ENCODE data around the gene SELENOI. TPM values are rescaled to one million over a fixed set of nuclear protein-coding genes. Genes with fewer than 3 reads are reported as not detected.

The SELENOI gene, protein sequence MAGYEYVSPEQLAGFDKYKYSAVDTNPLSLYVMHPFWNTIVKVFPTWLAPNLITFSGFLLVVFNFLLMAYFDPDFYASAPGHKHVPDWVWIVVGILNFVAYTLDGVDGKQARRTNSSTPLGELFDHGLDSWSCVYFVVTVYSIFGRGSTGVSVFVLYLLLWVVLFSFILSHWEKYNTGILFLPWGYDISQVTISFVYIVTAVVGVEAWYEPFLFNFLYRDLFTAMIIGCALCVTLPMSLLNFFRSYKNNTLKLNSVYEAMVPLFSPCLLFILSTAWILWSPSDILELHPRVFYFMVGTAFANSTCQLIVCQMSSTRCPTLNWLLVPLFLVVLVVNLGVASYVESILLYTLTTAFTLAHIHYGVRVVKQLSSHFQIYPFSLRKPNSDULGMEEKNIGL
- total RNA-seq (10 to 100 TPM in 6 of 9 donors, 1 to 10 TPM in 3; 8.1 to 14.9 (median 12.0) TPM), polyA plus RNA-seq (10 to 100 TPM in 1 of 2 donors, 1 to 10 TPM in 1; 1.9 to 10.2 TPM)
- long read RNA-seq, donor 1, full-length matches to known transcripts = 1 of 4 reads
- long read RNA-seq, donor 1, partial matches to known transcripts = 0 of 4 reads
- long read RNA-seq, donor 1, other reads (novel, unspliced or antisense) = 3 of 4 reads
- long read RNA-seq, donor 2, partial matches to known transcripts = 2 of 5 reads
- long read RNA-seq, donor 2, other reads (novel, unspliced or antisense) = 3 of 5 reads
- long read RNA-seq, donor 3, full-length matches to known transcripts = 5 of 8 reads
- long read RNA-seq, donor 3, partial matches to known transcripts = 0 of 8 reads
- long read RNA-seq, donor 3, other reads (novel, unspliced or antisense) = 3 of 8 reads

DNA sequence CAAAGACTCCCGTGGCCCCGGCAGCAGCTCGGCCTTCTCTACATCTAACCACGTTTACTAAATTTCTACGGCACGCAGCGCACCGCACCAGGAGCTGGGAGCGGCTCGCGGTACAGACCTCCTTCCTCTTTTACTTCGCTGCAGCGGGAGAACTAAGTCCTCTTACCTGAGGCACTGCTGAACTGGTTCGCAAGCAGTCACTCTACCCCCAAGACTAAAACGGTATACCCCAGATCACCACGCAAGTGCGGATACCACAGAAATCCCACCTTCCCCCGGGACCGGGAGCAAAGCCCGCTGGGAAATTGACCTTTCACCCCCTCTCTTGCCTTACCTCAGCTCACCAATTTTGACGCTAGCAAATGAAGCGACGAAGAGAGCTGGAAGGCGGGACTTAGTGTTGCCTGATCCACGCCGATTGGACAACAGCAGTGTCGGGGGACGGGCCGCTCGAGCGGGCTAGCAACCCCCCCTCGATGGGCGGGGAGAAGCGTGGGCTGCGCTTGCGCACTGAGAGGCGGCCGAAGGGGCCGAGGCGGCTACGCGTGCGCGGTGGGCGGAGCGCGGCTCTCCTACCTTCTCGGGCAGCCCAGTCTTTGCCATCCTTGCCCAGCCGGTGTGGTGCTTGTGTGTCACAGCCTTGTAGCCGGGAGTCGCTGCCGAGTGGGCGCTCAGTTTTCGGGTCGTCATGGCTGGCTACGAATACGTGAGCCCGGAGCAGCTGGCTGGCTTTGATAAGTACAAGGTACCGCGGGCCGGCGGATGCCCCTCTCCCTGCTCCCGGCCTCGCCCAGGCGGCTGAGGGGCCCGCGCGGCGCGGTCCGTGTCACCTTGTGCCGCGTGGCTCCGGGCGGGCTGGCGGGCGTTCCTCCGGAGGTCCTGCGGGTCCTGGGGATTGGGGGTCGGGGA is at the start of gene SELENOI:
TSS of gene SELENOI (plus strand) at position 599 of the 909 bp plus-strand sequence. CDS start at position 689, 90 bp downstream.
- intact Hi-C loops (cut with DNase I) = no loop called here

DNA sequence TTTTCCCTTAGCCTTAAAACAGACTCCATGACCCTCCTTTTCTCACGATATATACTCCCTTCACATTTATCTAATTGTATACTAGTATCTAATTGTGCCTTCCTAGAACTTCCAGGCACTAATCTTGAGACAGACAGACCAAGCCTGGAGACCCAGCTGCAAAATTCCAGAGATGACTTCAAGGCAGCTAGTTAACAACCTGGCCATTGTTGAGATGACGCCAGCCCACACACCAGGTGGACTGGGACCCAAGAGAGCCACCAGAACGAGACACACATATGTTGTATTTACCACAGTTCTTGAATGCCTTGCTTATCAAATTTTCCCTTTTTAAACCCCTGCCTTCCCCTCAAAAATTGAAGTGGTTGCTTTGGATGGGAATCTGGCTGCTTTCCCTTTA is 48.9 kb upstream of the SELENOI start:
- intact Hi-C loops (cut with DNase I) = no loop called here
- no peak overlapping the region for H3K4me3 ChIP-seq
- TF ChIP-seq CTCF (IDR thresholded peaks at IDR 0.05) = no peak
- no peak for TF ChIP-seq POLR2A (IDR thresholded peaks at IDR 0.05)
- WGBS, 4 donors = 80 to 85% (median 83%) methylated on average over 3 of the region's 3 CpGs
- H3K9me3 ChIP-seq = no peaks in the 10 kb centered on the region
- ATAC-seq (no peak), DNase-seq (no peak)
- H3K27me3 ChIP-seq = no peaks in the 10 kb centered on the region
- H3K27ac ChIP-seq = no peak overlapping the region
- peaks cover 0 to under 1% (median 0%) of the 10 kb centered on the region in 9 donors for H3K36me3 ChIP-seq
- peaks cover 0 to 22% (median 5%) of the 10 kb centered on the region in 12 donors for H3K4me1 ChIP-seq

More for the DNA sequence above, at the start of gene SELENOI:
- ATAC-seq = peak; percentile 98 to 99 (median 99)
- Histone ChIP-seq H3K27me3 (no peaks in the 10 kb centered on the region), H3K36me3 (no peaks in the 10 kb centered on the region), H3K4me1 (peaks cover 0 to 35% (median 21%) of the 10 kb centered on the region in 12 donors), H3K4me3 (peak within 1 kb of the TSS; percentile 61 to 98 (median 82)), H3K9me3 (no peaks in the 10 kb centered on the region), H3K27ac (peak within 1 kb of the TSS; percentile 69 to 98 (median 90))
- WGBS, 4 donors = 0% methylated on average over 58 to 80 of the region's 80 CpGs
- DNase-seq = peak; percentile 98 to 100 (median 99)
- TF ChIP-seq POLR2A (IDR thresholded peaks at IDR 0.05) = peak in 1 of 2 donors; percentile 82
- no peak for TF ChIP-seq CTCF (IDR thresholded peaks at IDR 0.05)

- intact Hi-C loops (cut with DNase I) = no loop called here
- Histone ChIP-seq H3K4me1 (peaks cover 0 to 19% (median 5%) of the 10 kb centered on the region in 12 donors), H3K27ac (peak overlapping the region in 8 of 12 donors; percentile 28 to 94 (median 74)), H3K27me3 (no peaks in the 10 kb centered on the region), H3K9me3 (no peaks in the 10 kb centered on the region), H3K36me3 (no peaks in the 10 kb centered on the region), H3K4me3 (peak overlapping the region in 11 of 12 donors; percentile 45 to 82 (median 62))
- TF ChIP-seq CTCF (IDR thresholded peaks at IDR 0.05) = no peak
- TF ChIP-seq POLR2A (IDR thresholded peaks at IDR 0.05) = no peak
- 55 to 78% (median 64%) methylated on average over 17 of the region's 17 CpGs for WGBS, 4 donors
- no peak for DNase-seq
- no peak for ATAC-seq
Measured at GRCh38 chr2:26298286-26298637, 47.7 kb upstream of the SELENOI start.
